ENCODE measurements around the gene OLFML1.

OLFML1 gene

DNA sequence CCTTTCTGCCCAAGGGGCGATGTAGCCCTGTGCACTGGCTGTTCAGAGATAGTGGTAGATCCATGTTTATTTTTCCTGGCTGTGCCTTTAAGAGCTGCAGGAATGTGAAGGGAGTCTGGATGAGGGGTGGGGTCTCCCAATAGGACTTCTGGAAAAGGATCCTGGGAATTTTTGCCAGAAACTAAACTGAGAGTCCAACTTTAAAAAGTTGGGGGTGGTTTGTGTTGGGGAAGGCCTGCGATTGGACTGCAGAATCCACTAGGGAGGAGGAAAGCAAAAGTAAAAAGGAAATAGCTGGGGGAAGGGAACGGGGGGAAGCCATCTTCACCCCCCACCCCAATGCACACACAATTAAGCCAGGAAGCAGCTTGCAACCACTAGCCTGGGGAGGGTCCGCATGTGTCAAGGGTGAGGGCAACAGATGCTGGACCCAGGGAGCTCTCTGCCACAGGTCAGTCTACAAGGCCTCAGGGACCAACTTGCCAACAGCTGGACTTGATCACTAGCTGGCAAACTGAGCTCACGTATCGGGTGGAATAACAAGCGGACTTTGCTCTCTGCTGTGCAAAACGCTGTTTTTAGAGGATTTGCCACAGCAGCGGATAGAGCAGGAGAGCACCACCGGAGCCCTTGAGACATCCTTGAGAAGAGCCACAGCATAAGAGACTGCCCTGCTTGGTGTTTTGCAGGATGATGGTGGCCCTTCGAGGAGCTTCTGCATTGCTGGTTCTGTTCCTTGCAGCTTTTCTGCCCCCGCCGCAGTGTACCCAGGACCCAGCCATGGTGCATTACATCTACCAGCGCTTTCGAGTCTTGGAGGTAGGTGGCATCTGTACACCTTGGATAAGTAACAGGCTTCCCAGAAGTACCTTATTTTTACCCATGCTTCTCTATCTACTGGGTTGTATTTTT, at the start of gene OLFML1:
Gene OLFML1 (plus strand): TSS at position 321 of the 912 bp plus-strand sequence. CDS start 370 bp downstream, at position 691.
- in situ Hi-C loops (cut with MboI; ENCODE audit: low sequenced_read_pairs), result no loop called here

DNA sequence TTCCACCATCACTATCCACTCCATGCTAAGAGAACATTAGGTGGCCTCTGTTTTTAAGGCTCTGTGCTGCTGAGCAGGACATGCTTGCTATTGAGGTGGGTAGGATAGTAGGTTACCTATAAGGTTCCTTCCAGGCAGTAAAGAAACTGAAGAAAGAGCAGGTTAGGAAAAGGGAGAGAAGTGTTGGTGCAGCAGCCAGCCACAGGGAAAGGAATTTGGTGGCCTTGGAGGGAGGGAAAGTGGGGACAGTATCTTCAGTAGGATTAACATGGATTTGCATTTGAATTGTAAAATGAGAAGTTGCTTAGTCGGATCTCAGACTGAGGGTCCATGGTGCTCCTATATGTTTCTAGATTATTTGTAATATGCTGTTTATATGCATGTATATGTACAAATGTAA, 49.2 kb upstream of the OLFML1 start:
- in situ Hi-C loops (cut with MboI; ENCODE audit: low sequenced_read_pairs), result no loop called here

DNA sequence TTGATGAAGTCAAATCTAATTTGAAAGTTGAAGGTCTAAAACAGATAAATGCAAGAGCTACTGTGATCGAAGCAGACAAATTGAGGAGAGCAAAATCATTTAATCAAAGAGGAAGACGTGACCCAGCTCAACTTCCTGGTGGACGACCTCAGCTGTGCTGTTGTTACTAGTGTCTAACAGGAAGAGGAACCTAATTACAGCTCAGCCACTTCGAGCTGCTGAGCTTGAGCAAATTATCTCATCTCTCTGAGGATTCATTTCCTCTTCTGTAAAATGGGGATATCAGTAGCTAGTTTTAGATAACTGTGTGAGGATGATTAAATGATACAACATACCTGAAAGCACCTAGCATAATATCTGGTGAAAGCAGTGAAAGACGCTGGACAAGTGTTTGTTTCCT, 48.6 kb upstream of the OLFML1 start:
- in situ Hi-C loops (cut with MboI; ENCODE audit: low sequenced_read_pairs), result no loop called here

DNA sequence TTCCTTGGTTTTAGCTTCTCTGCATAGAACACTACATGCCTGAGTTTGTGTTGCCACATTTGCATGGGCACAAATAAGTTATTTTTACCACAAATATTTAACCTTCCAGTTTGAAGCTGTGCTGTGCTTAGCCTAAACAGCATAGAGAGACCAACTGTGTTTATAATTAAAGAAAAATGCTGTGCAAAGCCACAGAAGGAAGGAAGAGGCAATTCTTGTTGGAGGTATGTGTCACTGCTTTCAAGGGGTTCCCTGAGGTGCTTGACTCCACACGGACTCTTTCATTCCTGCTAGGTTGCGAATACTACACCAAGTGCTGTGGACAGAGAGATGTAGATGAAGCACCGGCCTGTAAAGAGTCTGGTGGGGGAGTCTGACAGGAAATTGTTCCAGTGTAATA, 47.6 kb upstream of the OLFML1 start:
- in situ Hi-C loops (cut with MboI; ENCODE audit: low sequenced_read_pairs), result no loop called here

DNA sequence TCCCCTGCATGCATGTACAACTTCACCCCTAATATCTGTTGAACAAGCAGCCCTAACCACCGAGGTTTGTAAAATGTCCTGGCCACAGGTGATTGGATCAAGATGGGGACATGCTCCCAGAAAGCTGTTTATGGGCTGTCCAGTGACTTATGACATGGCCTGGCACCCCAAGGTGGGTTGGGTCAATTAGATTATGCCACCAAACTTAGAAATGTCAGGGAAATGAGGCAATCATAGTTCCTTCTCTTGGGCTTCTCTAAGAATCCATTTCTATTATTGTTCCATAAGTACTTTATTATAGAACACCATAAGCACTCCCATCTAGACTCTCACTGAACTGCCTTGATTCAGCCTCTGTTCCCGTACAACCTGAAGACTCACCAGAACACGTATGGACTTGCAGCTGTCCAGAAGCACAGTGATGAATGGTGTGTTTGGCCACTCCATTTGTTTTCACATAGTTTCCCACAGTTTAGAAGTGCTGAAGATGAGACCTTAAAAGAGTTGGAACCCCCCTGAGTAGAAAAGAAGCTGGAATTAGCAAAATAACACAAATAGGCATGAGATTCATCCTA, 45.5 kb upstream of the OLFML1 start:
- in situ Hi-C loops (cut with MboI; ENCODE audit: low sequenced_read_pairs), result no loop called here

DNA sequence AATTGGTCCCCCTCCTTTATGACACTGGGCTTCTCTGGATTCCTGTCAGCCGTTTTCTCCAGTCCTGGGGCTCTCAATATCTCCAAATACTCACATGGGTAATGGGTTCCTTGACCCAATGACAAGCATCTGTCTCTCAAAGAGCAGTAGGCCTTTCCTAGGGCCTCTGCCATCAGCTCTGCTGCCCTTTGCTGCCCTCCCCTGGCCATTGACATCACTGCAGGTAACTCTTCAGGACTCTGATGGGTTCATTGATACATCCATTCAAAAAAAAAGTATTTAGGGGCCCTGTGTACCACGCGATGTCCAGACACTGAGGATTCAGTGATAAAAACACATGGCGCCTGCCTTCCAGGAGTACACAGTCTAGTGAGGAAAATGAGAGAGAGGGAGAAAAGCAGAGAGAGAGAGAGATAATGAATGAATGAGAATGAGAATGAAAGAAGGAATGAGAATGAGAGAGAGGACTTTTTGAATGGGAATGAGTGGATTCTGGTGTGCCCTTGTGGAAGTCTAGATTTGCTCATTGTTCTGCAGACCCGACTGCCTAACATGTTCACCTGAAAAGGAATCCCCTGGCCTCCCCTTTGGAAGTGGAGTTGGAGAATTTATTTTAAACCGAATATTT, 42.6 kb upstream of the OLFML1 start:
- in situ Hi-C loops (cut with MboI; ENCODE audit: low sequenced_read_pairs), result no loop called here

DNA sequence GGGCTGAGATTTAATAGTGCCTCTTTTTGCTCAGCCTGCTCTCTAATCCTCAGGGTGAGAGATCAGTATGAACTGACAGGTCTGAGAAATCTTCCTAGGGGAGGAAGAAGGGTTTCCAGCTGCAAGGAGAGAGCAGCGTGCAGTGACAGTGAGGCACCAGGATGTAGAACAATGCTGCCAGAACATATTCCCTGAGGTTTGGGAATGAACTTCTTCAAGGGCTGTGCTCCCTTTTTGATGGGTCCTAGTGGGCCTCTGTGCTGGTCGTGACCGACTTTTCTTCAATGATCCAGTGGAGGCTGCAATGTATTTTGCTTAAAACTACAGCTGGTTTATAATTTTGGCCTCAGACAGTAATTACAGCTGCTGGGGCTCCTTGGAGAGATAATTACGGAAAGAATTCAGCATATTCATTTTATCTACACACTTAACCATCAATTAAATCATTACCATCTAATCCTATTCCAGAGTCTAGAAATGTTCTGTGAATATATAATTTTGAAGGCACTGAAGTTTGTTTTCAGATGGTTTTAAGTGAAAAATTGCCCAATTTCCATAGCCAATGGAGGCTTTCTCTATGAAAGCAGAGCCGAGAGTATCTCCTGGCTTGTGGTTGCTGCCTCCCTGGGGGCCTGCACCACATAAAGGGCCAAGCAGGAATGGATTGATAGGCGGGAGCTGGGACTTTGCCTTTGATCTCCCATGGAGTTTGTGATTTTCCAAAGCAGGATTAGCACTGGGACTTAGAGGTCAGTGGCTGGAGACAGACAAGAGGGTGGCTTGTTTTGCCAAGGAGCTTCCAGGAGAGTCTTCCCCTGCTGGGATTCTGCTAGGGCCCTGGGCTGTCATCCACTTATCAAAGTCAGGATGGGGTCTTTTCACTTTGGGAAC, 41.0 kb upstream of the OLFML1 start:
- in situ Hi-C loops (cut with MboI; ENCODE audit: low sequenced_read_pairs), result no loop called here

DNA sequence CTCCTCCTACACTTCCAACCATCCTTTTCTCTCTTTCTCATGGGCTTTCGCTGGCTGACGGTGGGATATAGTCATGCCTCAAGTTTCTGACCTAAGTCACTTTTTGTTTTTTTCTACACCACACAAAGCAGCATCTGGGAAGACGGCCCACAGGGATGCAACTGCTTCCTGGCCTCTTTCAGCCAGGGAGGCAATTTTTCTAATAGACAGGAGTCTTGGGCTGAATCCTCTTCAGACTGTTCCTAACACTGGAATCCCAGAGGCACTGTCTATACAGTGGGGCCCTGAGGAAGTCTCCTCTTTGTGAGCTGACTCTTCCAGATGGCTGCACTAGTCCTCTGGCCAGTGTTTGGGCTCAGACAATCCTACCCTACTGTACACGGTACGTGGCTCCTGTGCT, 39.7 kb upstream of the OLFML1 start:
- in situ Hi-C loops (cut with MboI; ENCODE audit: low sequenced_read_pairs), result no loop called here

DNA sequence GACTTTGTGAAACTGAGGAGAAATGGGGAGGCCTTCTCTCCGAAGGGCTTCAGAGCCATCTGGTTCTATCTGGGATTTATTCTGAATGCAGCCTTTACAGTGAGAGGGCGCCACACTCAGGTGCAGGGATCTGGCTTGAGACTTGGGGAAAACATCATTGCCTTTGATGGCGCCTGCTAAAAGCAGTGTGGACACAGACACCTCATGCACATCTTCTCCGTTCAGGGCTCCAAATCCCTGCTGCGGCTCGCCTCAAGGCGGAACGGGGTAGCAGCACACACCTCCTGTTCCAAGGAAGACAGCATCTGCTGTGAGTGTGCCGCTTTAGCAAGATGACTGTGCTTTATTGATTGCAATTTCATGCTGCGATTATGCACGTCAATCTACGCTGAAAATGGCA, 37.1 kb upstream of the OLFML1 start:
- in situ Hi-C loops (cut with MboI; ENCODE audit: low sequenced_read_pairs), result no loop called here

DNA sequence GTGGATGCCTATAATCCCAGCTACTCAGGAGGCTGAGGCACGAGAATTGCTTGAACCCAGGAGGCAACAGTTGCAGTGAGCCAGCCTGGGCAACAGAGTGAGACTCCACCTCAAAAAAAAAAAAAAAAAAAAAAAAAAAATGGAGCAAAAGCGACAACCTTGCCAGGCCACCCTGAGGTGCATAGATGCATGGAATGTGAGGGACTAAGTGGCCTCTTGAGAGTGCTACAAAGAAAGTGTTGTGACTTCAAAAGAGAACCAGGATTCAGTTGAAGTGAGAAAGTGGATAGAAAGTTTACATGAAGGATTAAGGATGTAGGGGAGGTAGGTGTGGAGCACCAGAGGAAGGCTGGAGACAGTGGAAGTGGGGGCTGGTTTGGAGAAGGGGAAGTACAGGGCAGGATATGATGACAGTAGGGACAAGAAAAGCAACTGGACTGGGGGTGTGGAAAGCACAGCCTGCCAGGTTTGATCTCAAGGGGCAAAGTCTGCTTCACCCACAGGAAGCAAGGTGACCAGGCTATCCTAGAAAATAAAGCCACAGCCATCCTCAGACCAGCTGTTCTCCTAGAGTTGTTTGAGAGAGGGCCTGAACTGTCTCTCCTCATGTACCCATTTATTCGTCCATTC, 36.0 kb upstream of the OLFML1 start:
- in situ Hi-C loops (cut with MboI; ENCODE audit: low sequenced_read_pairs), result no loop called here

DNA sequence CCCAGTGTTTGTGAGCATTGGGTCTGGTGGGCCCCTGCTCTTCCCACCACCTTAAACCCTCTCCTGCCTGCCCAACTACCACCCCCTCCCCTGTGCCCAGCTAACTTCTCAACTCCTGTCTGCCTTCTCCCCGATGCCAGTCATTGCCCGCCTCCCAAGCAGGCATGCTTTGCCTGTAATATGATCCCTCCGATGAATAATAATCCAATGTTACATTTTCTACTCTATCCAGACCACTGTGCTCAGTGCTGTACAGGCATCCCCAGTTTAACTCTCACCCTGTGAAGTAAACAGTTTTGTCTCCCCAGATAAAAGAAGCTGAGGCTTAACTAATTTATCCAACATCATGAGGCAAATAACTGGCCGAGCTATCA, 35.5 kb upstream of the OLFML1 start:
- in situ Hi-C loops (cut with MboI; ENCODE audit: low sequenced_read_pairs), result no loop called here

DNA sequence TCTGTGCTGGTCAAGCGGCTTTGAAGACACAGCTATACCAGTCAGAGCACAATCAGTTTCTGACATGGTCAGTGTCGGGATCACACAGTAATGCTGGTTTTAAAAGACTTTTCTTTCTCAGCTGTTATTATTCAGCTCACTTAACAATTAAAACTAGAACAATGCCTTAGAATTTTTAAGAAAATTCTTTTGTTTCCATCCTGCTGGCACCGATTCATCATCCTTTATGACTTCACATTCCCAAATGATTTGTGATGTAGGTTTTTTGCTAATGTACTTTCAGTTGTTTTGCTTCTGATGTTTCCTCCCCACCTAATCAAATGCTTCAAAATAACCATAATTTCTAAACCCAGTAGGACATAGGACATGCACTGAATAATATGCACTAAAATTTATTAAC, 34.5 kb upstream of the OLFML1 start:
- in situ Hi-C loops (cut with MboI; ENCODE audit: low sequenced_read_pairs), result no loop called here

DNA sequence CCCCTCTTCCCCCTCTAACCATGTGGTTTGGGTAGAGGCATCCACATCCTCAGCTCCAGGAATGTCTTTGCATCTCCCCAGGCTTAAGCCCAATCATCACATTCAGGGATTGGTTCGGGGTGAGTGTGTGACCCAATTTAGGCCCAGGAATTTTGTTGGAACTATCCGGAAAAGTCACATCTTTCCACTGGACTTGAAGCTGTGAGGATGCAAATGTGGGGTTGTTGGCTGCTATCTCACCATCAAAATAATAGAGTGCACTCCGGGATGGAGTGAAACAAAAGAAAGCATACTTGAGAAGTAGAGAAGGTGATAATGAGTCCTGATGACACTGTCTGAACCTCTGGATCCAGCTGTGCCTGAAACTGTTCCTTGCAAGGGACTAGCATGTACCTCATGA, 33.8 kb upstream of the OLFML1 start:
- in situ Hi-C loops (cut with MboI; ENCODE audit: low sequenced_read_pairs), result no loop called here

DNA sequence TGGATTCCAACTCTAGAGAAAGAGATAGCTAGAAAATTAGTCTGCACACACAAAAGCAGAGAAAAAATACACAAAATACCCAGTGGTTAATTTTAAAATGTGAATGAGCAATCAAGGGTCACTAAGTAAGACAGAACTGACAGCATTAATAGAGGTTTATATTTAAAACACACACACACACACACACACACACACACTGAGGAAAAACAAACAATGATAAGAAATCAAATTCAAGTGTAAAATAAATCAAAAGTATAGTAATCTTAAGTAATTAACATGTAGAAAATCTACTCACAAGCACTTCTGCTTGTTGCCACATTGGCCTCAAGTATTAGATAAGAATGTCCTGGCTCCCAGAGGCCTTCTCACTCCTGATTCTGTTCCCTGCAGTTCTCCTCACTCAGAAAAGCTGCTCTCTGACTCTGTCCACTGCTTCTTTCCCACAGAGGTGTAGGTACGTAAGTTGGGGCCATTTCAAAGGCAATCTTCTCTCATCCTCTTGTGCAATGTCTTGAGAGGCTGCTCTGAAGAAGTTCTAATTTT, 33.3 kb upstream of the OLFML1 start:
- in situ Hi-C loops (cut with MboI; ENCODE audit: low sequenced_read_pairs), result no loop called here

DNA sequence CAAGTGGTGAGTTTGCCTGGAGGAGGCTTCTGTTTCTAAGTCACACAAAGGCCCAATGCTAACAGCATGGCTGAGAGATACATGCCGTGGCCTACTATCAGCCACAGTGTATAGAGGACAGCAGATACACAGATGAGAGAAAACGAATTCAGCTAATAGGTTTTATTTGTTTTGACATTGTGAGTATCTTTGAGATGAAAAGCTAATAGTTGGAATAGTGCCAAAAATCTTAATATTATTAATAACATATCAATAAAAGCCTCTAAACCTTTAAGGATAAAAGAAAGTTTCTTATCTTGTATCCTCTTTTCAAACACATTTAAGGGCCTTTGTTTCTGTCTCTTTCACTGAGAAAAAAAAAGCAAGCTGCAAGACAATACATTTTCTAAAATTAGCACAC, 30.5 kb upstream of the OLFML1 start:
- in situ Hi-C loops (cut with MboI; ENCODE audit: low sequenced_read_pairs), result no loop called here

DNA sequence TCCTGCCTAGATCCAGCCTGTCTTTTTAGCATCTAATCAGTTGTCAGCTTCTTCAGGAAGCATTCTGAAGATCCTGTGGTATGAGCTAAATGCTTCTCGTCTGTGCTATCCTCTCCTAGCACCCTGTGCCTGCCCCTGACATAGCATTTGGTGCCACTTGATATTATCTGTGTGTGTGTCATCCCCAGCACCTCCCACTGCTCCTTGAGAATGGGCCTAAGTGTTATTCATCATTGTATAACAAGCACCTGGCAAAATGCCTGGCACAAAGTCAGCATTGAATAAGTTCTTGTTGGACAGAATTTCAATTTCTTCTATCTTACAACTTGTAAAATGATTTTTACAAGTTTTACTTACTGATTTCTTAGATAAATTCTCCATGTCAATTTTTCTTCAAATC, 28.1 kb upstream of the OLFML1 start:
- in situ Hi-C loops (cut with MboI; ENCODE audit: low sequenced_read_pairs), result no loop called here

DNA sequence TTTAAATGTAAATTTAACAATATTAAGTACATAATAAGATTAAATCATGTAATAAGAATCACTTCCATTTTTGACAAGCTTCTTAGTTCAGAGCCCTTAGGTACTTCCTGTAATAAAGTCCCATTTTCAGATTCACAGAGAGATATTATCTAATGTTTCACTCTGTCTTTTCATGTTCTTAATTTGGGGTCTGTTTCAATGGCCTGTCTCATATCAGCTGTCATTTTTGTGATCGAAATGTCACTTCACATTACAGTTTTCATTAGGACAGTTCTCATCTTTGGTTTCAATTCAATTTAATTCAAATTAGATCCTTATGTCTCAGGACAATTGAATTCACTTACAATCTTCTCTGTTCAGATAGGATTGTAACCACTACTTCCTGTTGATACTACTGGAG, 22.6 kb upstream of the OLFML1 start:
- in situ Hi-C loops (cut with MboI; ENCODE audit: low sequenced_read_pairs), result no loop called here

DNA sequence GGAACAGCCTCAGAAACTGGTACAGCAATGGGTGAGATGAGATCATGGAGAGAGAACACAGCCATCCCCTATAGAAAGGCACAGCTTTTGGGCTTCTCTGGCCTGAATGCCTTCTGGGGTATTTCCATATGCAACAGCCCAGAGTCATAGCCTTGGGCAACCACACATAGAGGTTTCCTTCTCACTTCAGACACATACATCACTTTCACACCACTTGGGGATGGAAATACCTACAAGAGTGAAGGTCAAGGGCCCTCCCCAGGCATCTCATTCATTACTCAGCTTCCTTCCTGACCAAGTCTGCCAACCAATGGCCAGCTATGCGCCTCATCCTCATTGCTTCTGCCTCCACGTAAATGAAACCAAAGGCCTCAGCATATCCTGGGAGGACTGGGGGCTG, 17.7 kb upstream of the OLFML1 start:
- in situ Hi-C loops (cut with MboI; ENCODE audit: low sequenced_read_pairs), result no loop called here

DNA sequence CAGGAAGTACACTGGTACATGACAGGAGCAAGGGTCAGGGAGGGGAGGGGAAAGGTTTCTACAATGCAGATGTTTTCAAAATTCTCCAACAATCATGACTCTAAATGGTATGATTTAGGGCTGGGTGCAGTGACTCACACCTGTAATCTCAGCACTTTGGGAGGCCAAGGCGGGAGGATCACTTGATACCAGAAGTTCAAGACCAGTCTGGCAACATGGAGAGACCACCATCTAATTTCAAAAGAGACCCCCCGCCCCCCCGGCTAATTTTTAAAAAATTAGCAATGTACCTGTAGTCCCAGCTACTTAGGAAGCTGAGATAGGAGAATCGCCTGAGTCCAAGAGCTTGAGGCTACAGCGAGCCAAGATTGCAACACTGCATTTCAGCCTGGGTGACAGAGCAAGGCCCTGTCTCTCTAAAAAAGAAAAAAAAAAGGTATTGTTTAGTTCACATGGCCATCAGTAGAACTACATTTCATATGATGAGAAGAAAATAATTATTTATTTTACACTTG, 15.9 kb upstream of the OLFML1 start:
- in situ Hi-C loops (cut with MboI; ENCODE audit: low sequenced_read_pairs), result no loop called here

DNA sequence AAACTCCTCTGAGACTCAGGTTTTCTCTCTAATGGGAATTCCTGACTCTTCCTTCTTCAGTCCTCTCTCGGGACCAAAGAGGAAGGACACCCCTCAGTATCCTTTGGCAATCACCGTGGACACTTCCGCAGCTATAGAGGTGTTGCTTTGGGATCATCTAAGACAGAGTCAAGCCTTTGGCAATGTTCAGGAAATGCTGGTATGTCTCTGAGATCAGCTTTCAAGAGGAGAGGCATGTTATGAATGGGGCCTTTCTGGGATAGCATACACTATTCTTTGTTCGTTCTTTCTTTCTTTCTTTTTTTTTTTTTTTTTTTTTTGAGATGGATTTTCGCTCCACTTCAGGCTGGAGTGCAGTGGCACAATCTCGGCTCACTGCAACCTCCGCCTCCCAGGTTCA, 14.2 kb upstream of the OLFML1 start:
- in situ Hi-C loops (cut with MboI; ENCODE audit: low sequenced_read_pairs), result no loop called here
